K562 treated with DMSO at 1 percent for 48 hours (cell line): Measurements from ENCODE around the gene MAP2K5. TPM values are rescaled to one million over a fixed set of nuclear protein-coding genes. Genes with fewer than 3 reads are reported as not detected.

Experiments
- total RNA-seq: library from RNA; unstranded; fragments of 300-600 nt; gene quantifications from 2 replicates; pipeline ENCODE4 v1.2.3, GENCODE V29; 2022; ENCODE audit warnings: low replicate concordance; ENCODE audit errors: extremely low read depth

MAP2K5 gene
- not detected in 2 replicates for total RNA-seq

DNA sequence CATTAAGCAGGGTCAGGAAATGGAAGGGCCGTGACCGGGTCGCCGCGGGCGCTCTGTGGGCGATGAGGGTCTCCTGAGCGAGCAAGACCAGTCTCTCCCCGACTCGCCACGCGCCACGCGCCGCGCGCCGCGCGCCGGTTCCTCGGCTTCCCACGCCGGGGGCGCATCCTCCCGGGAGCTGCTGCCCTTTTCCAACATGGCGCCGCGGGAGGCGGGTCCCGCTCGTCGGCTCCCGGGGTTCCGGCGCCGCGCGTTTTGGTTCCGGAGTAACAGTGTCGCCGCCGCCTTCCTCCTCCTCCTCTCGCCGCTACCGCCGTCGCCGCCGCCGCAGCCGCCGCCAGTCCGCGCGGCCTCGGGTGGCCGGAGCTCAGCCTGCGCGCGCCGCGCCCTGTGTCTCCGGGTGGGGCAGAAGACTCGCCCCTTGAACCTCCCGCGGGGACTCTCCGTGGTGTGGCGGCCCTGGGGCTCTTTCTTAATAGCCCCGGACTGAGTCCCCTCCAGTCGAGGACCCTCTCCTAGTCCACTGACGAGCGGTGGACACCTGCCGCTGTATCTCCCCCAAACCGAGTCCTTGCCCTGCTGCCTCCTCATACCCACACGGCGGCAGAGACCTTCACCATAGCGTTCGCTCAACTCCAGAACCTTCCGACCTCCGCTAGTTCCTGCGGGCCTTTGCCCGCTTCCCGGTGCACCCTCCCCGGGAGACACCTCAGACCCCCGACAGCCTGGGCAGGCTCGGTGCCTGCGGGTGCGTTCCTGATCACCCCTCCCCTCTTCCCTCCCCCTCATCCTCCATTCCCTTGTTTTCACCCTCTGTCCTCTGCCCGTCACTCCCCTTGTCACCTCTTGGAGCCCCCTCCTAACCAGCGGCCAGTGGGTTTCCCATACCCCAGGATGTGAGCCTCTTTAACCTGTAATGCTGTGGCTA, at the start of gene MAP2K5:
Gene MAP2K5 (plus strand): TSS at position 284 of the 928 bp plus-strand sequence. CDS start 633 bp downstream, at position 917.

DNA sequence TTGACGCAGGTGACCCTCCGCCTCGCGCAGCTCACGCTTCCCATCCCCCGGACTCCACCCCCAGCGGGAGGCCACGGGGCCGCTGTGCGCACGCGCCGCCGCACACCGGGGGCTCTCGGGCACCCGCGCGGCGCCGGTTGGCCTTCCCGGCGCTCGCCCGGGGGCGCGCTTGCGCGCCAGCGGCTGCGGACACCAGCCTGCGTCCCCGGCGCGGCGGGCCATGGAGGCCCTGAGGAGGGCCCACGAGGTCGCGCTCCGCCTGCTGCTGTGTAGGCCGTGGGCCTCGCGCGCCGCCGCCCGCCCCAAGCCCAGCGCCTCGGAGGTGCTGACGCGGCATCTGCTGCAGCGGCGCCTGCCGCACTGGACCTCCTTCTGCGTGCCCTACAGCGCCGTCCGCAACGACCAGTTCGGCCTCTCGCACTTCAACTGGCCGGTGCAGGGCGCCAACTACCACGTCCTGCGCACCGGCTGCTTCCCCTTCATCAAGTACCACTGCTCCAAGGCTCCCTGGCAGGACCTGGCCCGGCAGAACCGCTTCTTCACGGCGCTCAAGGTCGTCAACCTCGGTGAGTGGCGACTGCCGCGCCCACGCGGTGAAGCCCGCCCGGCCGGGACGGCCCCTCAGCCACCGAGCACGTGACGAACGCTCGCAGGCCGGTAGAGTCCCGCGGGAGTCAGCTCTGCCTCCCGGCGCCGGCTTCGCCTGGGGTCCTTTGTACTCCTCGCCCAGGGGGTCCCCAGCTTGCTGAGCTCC, 21.3 kb upstream of the MAP2K5 start, which contains the start of gene C15orf61:
Gene C15orf61 (plus strand): TSS at position 103 of the 754 bp plus-strand sequence. CDS start 118 bp downstream, at position 221.

DNA sequence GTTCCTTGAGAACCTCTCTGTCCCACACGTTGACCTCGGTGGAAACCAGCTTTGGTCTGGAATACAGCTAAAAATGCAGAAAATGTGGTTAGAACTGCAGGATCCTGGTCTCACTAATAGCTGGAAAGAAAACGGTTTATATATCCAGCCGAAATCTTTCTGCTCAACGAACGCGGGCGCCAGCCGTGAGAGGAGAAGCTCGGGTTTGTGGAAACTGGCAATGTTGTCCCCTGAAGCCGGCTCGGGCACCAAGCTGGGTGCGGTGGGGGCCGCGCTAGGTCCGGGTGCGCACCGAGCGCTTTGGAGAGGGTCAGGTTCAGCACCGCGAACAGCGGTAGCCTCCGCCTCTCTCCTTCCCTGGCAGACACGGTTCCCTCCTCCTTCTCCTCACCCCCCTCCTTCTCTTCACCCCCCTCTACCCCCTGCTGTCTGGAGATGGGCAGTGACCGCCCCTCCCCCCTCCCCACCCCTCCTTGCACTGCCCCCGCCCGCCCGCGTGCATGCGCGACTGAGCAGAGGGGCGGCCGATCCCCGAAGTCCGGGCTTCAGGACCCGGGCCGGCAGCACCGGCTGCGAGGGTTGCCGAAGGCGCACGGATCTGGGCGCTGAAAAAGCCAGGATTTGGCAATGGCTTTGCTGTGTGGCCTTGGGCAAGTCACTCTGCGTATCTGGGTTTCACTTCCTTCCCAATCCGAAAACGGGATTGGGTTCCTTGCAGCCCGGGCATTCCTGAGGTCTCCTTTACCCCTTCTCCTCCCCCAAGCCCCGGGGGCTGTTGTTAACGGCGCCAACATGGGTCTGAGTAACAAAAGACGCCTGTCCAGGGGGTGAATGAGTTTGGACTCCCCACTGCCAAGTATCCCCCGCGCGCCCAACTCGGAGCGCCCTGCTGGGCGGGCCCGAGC, 282.7 kb downstream of the MAP2K5 start, which contains the start of gene SKOR1:
Gene SKOR1 (plus strand): TSS at position 534 of the 905 bp plus-strand sequence. CDS start 94 bp downstream, at position 628.

DNA sequence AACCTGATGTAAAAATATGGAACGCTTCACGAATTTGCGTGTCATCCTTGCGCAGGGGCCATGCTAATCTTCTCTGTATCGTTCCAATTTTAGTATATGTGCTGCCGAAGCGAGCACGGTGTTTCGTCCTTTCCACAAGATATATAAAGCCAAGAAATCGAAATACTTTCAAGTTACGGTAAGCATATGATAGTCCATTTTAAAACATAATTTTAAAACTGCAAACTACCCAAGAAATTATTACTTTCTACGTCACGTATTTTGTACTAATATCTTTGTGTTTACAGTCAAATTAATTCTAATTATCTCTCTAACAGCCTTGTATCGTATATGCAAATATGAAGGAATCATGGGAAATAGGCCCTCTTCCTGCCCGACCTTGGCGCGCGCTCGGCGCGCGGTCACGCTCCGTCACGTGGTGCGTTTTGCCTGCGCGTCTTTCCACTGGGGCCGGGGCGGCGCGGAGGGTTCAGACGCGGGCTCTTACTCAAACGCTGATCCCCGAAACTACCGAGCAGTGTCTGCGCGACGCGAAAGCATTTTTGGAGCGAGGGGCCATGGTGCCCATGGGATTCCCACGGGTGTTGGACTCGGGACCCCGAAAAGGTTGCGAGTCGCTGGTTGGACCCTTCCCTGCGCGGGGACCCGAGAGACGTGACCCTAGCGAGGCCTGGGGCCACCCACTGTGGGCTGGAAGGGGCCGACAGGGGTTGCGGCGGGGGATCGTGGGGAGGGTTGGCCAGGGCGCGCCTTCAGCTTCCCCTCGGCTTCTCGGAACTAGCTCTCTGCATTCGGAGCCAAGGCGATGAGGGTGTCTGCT, 297.6 kb downstream of the MAP2K5 start, which contains the start of gene RNU6-1:
Gene RNU6-1 (minus strand): TSS at position 117 of the 820 bp plus-strand sequence.

Other genes starting within 250 kb of the MAP2K5 start
- not detected in 2 replicates for gene C15orf61, start 21.6 kb upstream of the MAP2K5 start, total RNA-seq